ENCODE measurements around the gene IRGM.

GRCh38 chr5:150862070-150862469 lies 15.7 kb downstream of the IRGM start:
- TF ChIP-seq POLR2A (IDR thresholded peaks at IDR 0.05) (no peak), CTCF (IDR thresholded peaks at IDR 0.05) (no peak)

All from body of pancreas (tissue), 4 donors.